IPS-15b (cell line): ENCODE results near the gene IGSF22.

Experiments used
- H3K27me3 ChIP-seq: one replicate; pipeline ENCODE4 v1.6.1; 2013; ENCODE audit warnings: low read length; ENCODE audit not compliant: control insufficient read depth, insufficient read depth
- H3K36me3 ChIP-seq: one replicate; pipeline ENCODE4 v1.6.1; 2013; ENCODE audit warnings: low read length; ENCODE audit not compliant: control insufficient read depth, insufficient read depth
- H3K4me1 ChIP-seq: one replicate; pipeline ENCODE4 v1.6.1; 2013; ENCODE audit warnings: mild to moderate bottlenecking, low read length; ENCODE audit not compliant: control insufficient read depth, insufficient read depth
- H3K4me3 ChIP-seq: one replicate; pipeline ENCODE4 v1.5.1; 2013; ENCODE audit warnings: low read depth, low read length
- H3K9ac ChIP-seq: one replicate; pipeline ENCODE4 v1.6.1; 2013; ENCODE audit warnings: low read depth, mild to moderate bottlenecking, low read length
- H3K9me3 ChIP-seq: one replicate; pipeline ENCODE4 v1.6.1; 2013; ENCODE audit warnings: mild to moderate bottlenecking, low read length; ENCODE audit not compliant: control insufficient read depth, insufficient read depth

The IGSF22 gene

DNA sequence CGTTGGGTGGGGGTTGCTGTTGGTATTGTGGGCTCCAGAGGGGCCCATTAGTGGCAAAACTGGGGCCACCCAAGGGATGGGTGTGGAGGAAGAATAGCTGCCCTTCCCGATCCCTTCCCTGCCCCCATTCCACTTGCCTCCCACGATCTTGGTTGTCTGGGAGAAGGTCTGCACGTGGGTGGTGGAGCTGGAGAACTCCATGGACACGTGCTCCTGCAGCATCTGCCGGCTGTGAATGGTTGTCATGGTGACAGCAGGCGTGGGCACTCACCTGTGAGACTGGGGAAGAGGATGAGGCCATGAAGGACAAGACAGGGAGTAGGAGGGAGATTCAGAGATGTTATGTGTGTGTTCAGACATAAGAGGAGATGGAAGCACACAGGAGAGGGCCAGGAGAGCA, 2.0 kb downstream of the IGSF22 start:
- Histone ChIP-seq H3K36me3 (no peaks in the 10 kb centered on the region), H3K9me3 (no peaks in the 10 kb centered on the region), H3K27me3 (peaks cover 17% of the 10 kb centered on the region), H3K4me1 (peaks cover 14% of the 10 kb centered on the region), H3K4me3 (no peak overlapping the region), H3K9ac (no peak overlapping the region)

- Histone ChIP-seq H3K4me1 (peaks cover 12% of the 10 kb centered on the region), H3K27me3 (peaks cover 20% of the 10 kb centered on the region), H3K9me3 (no peaks in the 10 kb centered on the region), H3K4me3 (peak overlapping the region; percentile 83), H3K9ac (no peak overlapping the region), H3K36me3 (no peaks in the 10 kb centered on the region)
Observed at GRCh38 chr11:18722293-18722637, 3.7 kb downstream of the IGSF22 start.

DNA sequence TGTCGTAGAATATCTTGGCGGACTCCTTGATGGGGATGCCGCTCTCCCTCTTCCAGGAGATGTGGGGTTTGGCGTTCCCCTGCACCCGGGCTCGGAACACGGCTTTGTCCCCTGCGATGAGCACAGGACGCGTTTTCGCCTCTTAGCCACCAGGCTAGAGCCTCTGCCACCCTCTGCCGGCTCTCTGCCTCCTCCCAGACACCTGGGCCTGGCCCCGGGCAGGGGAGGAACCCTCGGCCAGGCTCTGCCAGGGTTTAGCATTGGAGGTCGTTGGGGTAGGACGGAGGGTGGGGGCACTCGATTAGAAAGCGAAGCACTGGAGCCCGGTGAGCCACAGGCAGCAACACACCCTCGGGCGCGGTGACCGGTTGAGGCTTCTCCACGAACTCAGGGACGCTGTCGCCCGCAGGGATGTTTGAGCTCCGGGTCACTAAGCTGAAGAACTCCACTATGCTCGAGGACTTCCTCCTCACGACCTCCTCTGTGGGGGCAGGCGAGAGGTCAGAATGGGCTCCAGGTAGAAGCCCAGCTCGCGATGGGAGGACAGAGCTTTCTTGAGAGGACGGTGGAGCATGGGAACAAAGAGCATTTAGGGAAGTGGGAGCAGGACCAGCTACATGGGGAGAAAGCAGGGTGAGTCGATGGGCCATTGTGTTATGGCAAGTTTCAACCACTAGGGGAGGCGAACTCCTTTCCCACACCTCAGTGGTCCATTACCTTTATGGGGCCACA, 4.3 kb downstream of the IGSF22 start:
- peaks cover 22% of the 10 kb centered on the region for H3K27me3 ChIP-seq
- H3K9ac ChIP-seq: peak overlapping the region; percentile 76
- peaks cover 12% of the 10 kb centered on the region for H3K4me1 ChIP-seq
- no peaks in the 10 kb centered on the region for H3K36me3 ChIP-seq
- peak overlapping the region; percentile 83 for H3K4me3 ChIP-seq
- no peaks in the 10 kb centered on the region for H3K9me3 ChIP-seq

DNA sequence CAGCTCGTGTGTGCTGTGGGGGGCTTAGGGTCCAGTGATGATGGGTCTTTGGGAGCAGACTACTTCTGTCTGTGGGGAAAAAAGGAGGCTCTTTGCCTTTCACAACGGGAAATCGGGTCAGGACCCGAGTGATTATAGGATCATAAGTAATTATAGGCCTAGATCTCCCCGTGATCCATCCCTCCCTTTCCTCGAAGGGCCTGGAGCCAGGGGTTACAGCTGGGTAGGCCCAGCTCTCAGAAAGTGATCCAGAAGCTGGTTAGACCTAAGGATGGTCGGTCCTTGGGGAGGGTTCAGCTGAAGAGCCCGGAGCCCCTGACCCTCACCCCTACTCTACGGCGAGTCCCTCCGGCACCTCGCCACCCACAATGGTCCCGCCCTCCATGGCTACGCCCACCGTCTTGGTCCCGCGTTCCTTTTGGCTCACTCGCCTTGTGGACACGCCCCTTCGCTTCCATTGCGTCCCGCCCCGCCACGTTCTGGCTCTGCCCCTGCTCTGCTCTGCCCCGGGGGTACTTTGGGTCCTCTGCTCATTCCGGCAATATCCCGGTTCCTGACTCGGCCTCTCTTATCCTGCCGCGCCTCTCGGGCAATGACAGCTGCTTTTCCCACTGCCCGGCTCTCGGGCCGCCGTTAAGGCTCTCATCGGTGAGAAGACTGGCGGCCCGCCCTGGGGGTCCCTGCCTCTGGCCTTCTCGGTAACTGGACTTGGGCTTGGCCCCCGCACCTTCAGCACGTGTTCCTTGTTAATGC, 5.0 kb downstream of the IGSF22 start:
- Histone ChIP-seq H3K27me3 (peaks cover 22% of the 10 kb centered on the region), H3K4me1 (peaks cover 9% of the 10 kb centered on the region), H3K4me3 (peak overlapping the region; percentile 83), H3K9me3 (no peaks in the 10 kb centered on the region), H3K36me3 (no peaks in the 10 kb centered on the region), H3K9ac (peak overlapping the region; percentile 76)

DNA sequence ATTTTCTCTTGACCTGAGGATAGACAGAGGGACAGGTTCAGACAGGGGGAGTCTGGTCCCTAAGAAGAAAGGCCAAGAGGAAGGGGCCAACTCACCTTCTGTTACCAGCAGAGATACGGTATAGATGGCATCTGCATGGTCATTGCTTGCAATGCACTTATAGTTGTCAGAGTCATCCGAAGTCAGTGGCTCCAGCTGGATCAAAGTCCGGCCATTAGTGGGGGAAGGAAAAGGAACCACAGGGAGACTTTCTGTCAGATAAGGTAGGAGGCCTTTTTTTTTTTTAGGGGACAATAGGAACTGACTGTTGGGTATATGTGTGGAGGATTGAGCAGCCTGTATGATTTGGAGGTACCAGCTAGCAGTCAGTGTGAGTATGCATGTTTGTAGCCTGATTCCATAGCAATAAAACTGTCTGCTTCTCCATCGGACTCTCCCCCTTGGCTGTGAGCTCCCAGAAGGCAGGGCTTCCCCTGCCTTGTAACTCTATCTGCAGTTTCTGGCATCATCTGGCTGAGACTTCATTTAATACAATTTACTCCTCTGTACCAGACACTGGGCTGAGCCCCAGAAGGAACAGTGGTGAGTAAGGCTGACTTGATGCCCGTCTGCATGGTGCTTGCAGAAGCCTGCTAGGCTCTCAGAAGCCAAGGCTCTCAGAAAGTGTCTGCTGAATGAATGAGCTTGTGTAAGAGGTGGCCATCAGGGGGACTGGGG, 5.7 kb downstream of the IGSF22 start:
- Histone ChIP-seq H3K4me3 (peak overlapping the region; percentile 83), H3K27me3 (peaks cover 22% of the 10 kb centered on the region), H3K9ac (no peak overlapping the region), H3K9me3 (no peaks in the 10 kb centered on the region), H3K4me1 (peaks cover 6% of the 10 kb centered on the region), H3K36me3 (no peaks in the 10 kb centered on the region)

DNA sequence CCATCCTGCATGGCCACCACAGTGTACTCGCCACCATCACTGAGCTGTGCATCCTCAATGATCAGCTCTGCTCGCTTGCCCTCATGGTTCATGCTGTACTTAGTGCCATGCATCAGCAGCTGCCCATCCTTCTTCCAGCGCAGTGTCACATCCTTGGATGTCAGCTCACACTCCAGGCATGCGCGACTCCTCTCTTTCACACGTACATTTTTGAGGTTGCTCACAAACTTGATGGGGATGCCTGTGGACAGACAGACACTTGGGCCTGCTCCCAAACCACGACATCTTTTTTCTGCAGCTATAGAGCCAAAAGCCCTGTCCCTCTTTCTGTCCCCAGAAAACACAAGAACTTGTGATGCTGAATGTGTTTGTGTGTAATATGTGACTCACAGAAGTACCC, 10.5 kb downstream of the IGSF22 start:
- H3K36me3 ChIP-seq: no peaks in the 10 kb centered on the region
- H3K4me1 ChIP-seq: no peaks in the 10 kb centered on the region
- no peak overlapping the region for H3K9ac ChIP-seq
- H3K27me3 ChIP-seq: peaks cover 20% of the 10 kb centered on the region
- no peak overlapping the region for H3K4me3 ChIP-seq
- H3K9me3 ChIP-seq: no peaks in the 10 kb centered on the region

DNA sequence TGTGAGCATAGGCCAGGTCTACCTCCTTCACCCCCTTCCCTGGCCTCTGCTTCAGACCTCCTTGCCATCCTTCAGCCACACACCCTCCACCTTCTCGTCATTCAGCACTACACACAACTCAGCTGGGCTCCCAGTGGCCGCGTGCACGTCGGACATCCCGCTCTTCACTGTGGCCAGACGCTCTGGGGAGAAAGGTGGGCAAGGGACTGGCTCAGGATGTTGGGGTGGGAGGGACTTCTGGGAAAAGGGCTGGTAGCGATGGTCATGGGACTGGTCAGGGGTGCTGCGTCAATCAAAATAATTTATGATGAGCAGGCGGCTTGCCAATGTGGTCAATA, 11.6 kb downstream of the IGSF22 start:
- H3K36me3 ChIP-seq: no peaks in the 10 kb centered on the region
- no peaks in the 10 kb centered on the region for H3K4me1 ChIP-seq
- H3K27me3 ChIP-seq: peaks cover 9% of the 10 kb centered on the region
- no peak overlapping the region for H3K4me3 ChIP-seq
- H3K9ac ChIP-seq: no peak overlapping the region
- no peaks in the 10 kb centered on the region for H3K9me3 ChIP-seq

- Histone ChIP-seq H3K9me3 (no peaks in the 10 kb centered on the region), H3K27me3 (peaks cover 12% of the 10 kb centered on the region)
Observed at GRCh38 chr11:18713646-18714442, 12.1 kb downstream of the IGSF22 start.

GRCh38 chr11:18710545-18710944, 15.4 kb downstream of the IGSF22 start:
- H3K27me3 ChIP-seq: peaks cover 16% of the 10 kb centered on the region
- H3K9ac ChIP-seq: no peak overlapping the region
- no peaks in the 10 kb centered on the region for H3K9me3 ChIP-seq
- no peak overlapping the region for H3K4me3 ChIP-seq
- H3K4me1 ChIP-seq: no peaks in the 10 kb centered on the region
- no peaks in the 10 kb centered on the region for H3K36me3 ChIP-seq

More at GRCh38 chr11:18713646-18714442, 12.1 kb downstream of the IGSF22 start:
- Histone ChIP-seq H3K4me3 (no peak overlapping the region), H3K4me1 (no peaks in the 10 kb centered on the region), H3K9ac (no peak overlapping the region), H3K36me3 (no peaks in the 10 kb centered on the region)

GRCh38 chr11:18709414-18709813, 16.6 kb downstream of the IGSF22 start:
- no peaks in the 10 kb centered on the region for H3K9me3 ChIP-seq
- no peaks in the 10 kb centered on the region for H3K36me3 ChIP-seq
- H3K4me1 ChIP-seq: peaks cover 3% of the 10 kb centered on the region
- peaks cover 26% of the 10 kb centered on the region for H3K27me3 ChIP-seq
- no peak overlapping the region for H3K9ac ChIP-seq
- no peak overlapping the region for H3K4me3 ChIP-seq

- no peak overlapping the region for H3K9ac ChIP-seq
- H3K27me3 ChIP-seq: peaks cover 32% of the 10 kb centered on the region
- no peaks in the 10 kb centered on the region for H3K9me3 ChIP-seq
- peaks cover 3% of the 10 kb centered on the region for H3K4me1 ChIP-seq
- H3K4me3 ChIP-seq: no peak overlapping the region
- H3K36me3 ChIP-seq: no peaks in the 10 kb centered on the region
Observed at GRCh38 chr11:18707811-18708340, 18.1 kb downstream of the IGSF22 start.
